HTR-8/SVneo (cell line): Measurements from ENCODE around the gene HOXC9.
"Not testable (repeated sequence)": the region's sequence is repeated elsewhere in the genome, so short reads cannot be mapped to it uniquely, and the experiment has no call there.

ENCODE experiments used
- DNase-seq: peaks from one replicate; pipeline ENCODE4 v3.0.0; 2011; ENCODE audit warnings: low spot score, mixed read lengths; ENCODE audit not compliant: insufficient read length
- FAIRE-seq: peaks from 2 replicates; lab custom pipeline; 2011; peaks lifted over from hg19 to GRCh38; lab: Jason Lieb, UNC

The HOXC9 gene

GRCh38 chr12:54033106-54033979, 33.4 kb downstream of the HOXC9 start:
- FAIRE-seq (no peak), DNase-seq (no peak)

GRCh38 chr12:54033980-54034784, 34.2 kb downstream of the HOXC9 start:
- DNase-seq (no peak), FAIRE-seq (no peak)

GRCh38 chr12:54034785-54035310, 34.9 kb downstream of the HOXC9 start:
- FAIRE-seq (no peak), DNase-seq (no peak)

DNA sequence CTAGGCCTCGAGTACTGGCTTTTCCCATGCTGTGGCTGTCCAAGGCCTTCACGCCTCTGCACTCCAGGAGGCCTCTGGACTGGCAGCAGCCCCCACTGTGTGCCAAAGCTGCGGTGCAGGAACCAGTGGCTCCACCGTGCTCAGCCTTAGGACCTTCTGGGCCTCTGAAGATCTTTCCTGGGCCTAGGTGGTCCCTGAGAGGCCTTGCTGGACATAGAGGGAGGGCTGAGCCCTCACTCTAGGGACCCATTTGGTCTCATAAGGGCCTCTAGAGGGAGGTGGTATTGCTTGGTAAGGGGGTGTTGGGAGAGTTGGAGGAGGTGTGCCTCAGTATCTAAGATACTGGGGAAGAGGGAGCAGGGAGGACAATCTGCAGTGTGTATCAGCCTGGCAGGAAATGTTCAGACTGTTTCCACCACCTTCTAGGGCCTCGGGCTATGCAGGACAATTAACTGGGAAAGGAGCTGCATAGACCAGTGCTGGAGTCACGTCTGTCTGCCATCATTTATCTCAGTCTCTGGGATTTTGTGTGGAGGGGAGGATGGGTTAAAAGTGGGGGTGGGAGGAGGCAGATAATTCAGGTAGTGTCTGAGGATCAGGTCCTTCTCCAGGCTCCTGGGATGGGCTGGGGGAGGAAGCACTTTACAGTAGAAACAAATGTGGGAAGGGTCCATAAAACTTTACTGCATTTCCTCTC, 35.8 kb downstream of the HOXC9 start:
- DNase-seq (no peak), FAIRE-seq (no peak)

DNA sequence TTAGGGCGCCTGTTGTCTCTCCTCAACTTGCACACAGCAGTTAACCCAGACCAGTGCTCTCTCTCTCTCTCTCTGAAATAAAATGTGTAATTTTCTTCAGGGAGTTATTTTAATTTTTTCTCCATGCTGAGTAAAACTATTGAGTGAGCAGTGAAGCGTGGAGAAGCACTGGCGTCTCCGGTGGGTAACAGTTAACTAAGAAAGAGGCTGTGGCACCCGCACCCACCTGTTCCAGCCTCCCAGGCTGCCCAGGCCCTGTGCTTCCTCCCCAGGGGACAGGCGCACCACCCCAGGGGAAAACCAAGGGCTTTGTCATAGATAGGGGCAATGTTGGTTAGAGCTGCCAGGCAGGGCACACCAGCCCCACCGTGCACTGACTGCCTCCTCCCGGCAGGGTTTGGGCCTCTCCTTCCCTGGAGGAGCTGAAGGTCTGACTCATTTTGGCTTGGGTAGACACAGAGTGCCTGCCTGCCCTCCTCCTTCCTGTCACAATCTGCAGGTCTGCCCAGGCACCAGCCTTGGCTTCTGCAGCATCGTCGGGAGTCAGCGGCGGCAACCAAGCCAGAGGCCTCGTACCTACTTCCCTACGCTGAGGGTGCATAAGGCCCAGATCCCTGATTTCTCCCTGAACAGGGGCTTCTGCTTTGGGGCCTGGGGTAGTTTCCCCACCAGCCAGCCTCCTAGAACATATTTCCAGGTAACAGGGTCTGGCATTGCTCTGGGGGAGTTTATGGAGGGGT, 36.8 kb downstream of the HOXC9 start:
- no peak for FAIRE-seq
- DNase-seq, result no peak

- FAIRE-seq (no peak), DNase-seq (no peak)
Observed at GRCh38 chr12:54037360-54038283, 37.7 kb downstream of the HOXC9 start.

- FAIRE-seq (no peak), DNase-seq (no peak)
Observed at GRCh38 chr12:54038284-54038870, 38.4 kb downstream of the HOXC9 start.

GRCh38 chr12:54038871-54039414, 39.0 kb downstream of the HOXC9 start:
- DNase-seq, result no peak
- no peak for FAIRE-seq

DNA sequence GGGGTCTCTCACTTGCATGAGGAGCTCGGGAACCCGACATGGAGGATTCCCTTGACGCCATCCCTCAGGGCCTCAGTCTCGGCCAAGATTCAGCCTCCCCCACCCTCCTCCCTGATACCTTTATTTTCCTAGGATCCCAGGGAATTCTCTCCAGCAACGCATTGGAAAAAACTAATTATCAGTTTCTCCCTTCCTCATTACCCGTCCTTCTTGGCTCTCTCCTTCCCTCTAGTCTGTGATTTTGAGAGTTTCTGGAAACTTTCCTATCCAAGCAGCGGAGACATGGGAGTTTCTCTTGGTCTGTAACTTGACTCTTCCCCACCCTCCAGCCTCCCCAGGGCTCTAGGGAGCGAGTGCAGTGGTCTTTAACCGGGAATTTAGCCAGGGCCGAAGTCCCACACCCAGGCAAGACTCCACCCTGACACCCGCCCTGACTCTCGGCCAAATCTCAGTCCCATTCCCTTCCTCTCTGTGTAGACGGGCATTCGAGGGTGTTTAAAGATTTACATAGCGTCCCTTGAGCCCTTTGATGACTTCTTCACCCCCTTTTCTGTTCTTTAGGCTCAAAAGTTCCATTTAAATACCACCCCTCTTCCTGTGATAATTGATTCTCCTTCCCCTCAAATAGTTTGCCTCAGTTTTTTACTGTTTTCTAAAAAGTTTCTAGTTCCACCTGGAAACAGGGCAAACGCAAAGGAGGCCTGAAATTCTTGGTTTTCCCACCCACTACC, 39.6 kb downstream of the HOXC9 start:
- FAIRE-seq (no peak), DNase-seq (no peak)

DNA sequence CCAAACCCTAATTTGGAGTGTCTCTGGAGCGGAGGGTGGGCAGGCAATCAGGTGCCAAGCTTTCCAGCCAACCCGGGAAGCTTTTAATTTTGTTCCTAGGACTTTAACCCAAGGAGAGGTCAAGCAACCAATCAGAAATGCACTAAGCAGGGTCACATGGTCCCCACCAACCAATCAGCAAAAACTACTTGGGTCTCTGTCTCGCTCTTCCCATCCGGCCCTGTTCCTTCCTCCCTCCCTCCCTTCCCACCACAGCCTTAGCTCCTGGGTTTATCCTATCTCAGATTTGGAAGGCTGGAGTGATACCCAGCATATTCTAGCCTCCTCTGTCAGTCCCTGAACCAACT, 40.2 kb downstream of the HOXC9 start:
- FAIRE-seq, result no peak
- DNase-seq, result no peak

DNA sequence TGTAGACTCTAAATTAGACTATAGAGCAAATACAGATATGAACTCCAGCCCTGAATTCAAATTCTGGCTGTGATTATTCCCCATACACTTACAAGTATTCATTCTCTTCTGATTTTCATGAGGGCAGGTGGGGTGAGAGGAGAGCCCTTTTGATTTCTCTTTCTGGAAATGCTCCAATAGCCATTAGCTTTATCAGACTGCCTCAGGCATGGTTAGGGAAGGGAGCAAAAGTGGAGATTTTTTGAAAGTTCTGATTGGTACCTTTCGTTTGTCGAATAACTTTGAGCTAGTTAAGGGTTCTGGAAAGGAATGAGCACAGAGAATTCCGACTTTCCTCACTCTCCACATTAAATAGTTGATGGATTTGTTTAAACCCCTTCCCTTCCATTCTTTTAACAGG, 40.7 kb downstream of the HOXC9 start:
- DNase-seq, result no peak
- FAIRE-seq, result no peak

DNA sequence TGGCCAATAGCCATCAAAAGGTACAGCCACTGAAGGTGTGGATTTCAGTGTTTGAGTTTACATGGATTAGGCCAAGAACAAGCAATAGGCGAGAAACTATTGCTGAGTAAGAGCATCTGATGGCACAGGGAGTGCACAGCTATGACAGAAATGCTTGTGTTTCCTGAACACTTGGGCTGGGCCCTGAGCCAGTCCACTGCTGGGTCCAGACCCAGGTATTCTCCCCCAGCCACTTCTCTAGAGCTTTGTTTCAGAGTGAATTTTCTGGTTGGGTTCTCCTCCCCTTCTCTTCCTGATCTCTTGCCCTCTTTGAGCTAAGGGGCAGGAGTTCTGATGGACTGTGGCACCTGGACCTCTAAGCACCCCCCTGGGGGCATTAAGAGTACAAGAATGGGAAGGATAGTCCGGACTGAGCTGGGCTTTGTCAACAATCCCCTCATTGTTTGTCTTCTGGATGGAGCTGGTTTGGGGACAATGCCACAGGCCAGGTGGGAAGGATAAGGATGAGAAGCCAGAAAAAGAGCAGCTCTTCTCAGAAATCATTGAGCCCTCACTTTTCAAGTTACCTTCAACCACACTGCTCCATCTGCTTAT, 41.2 kb downstream of the HOXC9 start:
- DNase-seq (no peak), FAIRE-seq (no peak)

GRCh38 chr12:54042033-54042432, 42.1 kb downstream of the HOXC9 start:
- not testable (repeated sequence) for FAIRE-seq, DNase-seq

DNA sequence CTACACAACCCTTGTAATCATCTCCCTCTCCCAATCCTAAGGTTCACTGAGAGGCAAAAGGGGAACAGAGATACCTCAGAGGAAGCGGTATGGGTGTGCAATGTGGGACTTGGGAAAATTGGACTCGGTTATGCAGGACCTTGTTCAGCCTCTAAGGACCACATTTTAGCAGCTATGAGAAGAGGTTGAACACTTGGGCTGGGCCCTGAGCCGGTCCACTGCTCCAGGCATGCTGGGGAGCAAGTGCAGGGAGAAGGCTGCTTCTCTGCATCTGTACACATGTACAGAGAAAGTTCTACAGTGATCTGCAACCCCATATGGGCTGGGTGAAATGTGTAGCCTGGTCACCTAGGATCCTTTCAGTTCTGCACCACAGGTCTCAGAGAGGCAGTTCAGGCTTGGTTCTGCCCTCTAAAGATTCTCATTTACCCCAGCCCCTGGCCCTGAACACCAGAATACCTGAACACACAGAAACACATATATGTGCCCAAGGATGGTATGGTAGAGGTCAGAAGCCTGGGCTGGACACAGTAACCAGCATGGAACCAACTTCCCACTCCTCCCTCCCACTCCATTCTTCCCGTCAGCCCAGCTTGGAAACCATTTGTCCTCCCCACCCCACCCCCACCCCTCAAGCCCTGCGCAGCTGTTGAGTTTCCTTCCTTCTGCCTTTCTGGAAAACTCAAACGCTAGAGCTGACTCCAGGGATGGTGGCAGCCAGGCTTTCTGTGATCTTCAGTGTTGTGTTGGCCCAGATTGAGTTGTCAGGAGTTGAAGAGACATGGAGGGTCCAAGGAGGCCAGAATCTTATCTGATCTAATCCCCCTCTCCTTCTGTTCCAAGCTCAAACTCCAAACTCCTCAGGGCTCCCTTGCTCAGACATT, 43.3 kb downstream of the HOXC9 start:
- DNase-seq (no peak), FAIRE-seq (no peak)

DNA sequence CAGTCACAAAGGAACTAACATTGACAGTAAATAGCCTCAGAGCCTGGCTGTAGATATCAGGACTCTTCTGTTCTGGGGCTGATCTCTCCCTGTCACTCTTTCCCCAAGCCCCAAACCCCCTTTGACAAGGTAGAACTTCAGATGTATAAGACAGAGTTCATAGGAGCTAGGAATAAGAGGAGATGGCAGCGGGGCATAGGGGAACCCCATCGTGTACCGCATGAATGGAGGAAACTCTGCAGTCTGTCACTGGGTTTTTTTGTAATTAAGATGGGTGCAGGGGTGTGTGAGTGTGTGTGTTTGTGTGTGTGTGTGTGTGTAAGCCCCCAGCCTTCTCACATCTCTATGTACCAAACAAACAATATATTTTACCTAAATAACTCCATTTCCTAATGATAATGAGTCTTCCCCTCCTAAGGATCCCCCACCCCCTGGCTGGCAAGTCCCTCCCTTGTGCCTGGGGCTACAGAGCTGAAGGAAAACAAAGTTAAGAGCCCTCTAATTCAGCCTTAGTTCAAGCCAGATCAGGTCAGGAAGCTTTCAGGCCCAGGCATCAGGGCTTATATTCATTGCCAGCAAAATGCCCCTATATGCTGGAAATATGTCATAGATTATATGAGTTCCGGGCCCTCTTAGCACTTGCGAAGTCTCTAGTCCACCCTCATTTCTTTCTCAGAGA, 44.6 kb downstream of the HOXC9 start:
- FAIRE-seq (no peak), DNase-seq (no peak)

DNA sequence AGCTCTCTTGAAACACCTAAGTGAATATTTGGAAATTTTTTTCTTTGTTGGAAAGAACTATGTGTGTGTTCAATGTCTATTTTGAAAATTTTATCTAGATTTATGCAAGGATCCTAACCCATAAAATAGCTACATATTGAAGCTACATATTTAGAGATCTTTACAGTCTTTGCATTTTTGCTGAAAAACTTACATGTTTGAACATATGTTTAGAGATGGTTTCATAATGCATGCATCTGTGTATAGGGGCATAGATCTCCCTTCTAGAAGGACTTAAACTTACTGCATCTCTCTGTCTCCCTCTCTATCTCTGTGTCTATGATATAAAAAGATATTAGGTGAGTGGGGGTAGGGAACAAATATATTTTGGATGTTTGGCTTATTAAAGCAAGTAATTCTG, 45.4 kb downstream of the HOXC9 start:
- FAIRE-seq, result no peak
- DNase-seq, result no peak
